ENCODE data around the gene NMD3. TPM values are rescaled to one million over a fixed set of nuclear protein-coding genes. Genes with fewer than 3 reads are reported as not detected.

Gene NMD3
- total and polyA plus RNA-seq, 2 of the 4 experiments (the other 2 are of a cell fraction): 33.8 to 95.0 TPM

DNA sequence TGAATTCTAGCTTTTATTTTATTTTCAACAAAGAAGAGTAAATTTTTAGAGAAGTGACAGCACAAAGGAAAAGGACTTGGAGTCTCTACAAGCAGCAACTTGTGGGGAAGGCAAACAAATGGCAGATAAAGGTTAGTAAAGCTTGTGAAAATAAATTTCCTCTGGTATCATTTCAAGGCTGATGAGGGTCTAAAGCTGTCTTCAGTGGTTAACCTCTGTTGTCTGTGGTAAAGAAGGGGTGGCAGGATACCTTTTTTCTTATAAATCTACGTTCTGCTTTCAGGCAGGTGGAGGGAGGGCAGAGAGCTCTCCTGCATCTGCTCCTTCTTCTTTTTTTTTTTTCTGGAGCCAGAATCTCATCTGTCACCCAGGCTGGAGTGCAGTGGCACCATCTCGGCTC is 50.5 kb downstream of the NMD3 start:
- BruUV-seq (replicated peaks): no TSS peak
- CTCF ChIA-PET: interaction anchor here (0.5 to 2.0 kb wide), 4 partner anchors 38 to 151 kb away, joined by 3 to 5 read pairs (median 4); no protein-coding TSS in a partner anchor
- POLR2A ChIA-PET (ENCODE audit: unreplicated experiment): no interaction called here

More for the DNA sequence above, 50.5 kb downstream of the NMD3 start:
- TF ChIP-seq ELK1 (IDR thresholded peaks at IDR 0.05; ENCODE audit: borderline replicate concordance, low read depth, low read length) (no peak), SMC3 (IDR thresholded peaks at IDR 0.05; ENCODE audit: low read depth, low read length) (no peak), BHLHE40 (IDR thresholded peaks at IDR 0.05; ENCODE audit: low read depth, low read length) (no peak)
- H3K4me3 ChIP-seq (ENCODE audit: insufficient read depth, low read depth, low read length): no peak overlapping the region
- no peak overlapping the region for H2AK5ac ChIP-seq (ENCODE audit: low read depth, low read length)
- no peak overlapping the region for H3K4me2 ChIP-seq (ENCODE audit: low read depth, low read length)
- DNase-seq (no peak), ATAC-seq (ENCODE audit: low read depth) (no peak)
- H3K36me3 ChIP-seq (ENCODE audit: control insufficient read depth, insufficient read depth, low read length): no peaks in the 10 kb centered on the region; the same call in 1 of the 2 replicates
- H4K5ac ChIP-seq (ENCODE audit: low read depth, low read length): no peak overlapping the region
- in situ Hi-C loops (cut with MboI; ENCODE audit: low sequenced_read_pairs) (loop anchor here (5.0 kb wide), 1 partner anchor 146 kb away; no protein-coding TSS in a partner anchor), dilution Hi-C loops (cut with HindIII; ENCODE audit: low sequenced_read_pairs, unreplicated experiment) (no loop called here), intact Hi-C loops (cut with micrococcal nuclease) (loop anchor here (5.0 to 10.0 kb wide), 3 partner anchors 169 to 567 kb away; no protein-coding TSS in a partner anchor)
- no peak overlapping the region for H2BK20ac ChIP-seq (ENCODE audit: low read depth, low read length)
- no peak overlapping the region for H3K4ac ChIP-seq (ENCODE audit: low read depth, low read length)
- H2AFZ ChIP-seq (replicated peaks; ENCODE audit: low read length, poor library complexity): no peak overlapping the region
- H2BK5ac ChIP-seq (ENCODE audit: low read depth, low read length, poor library complexity, severe bottlenecking): no peak overlapping the region
- no peak overlapping the region for H3K18ac ChIP-seq (ENCODE audit: low read depth, low read length)
- no peaks in the 10 kb centered on the region for H3K9me3 ChIP-seq (ENCODE audit: control insufficient read depth, insufficient read depth, low read length)
- H3K23ac ChIP-seq (ENCODE audit: low read depth, low read length): no peak overlapping the region
- no peak overlapping the region for H4K8ac ChIP-seq (ENCODE audit: low read depth in 2 of 2, low read length in 2 of 2)
- H2AK9ac ChIP-seq (replicated peaks; ENCODE audit: low read depth, low read length, poor library complexity): no peak overlapping the region
- H3K9ac ChIP-seq (ENCODE audit: low read depth, low read length): no peak overlapping the region
- no peaks in the 10 kb centered on the region for H4K20me1 ChIP-seq (ENCODE audit: insufficient read depth, low read length)
- no peak overlapping the region for H2BK15ac ChIP-seq (ENCODE audit: low read depth, low read length)
- H3K4me1 ChIP-seq (ENCODE audit: control insufficient read depth, insufficient read depth, low read length): peaks cover 2% of the 10 kb centered on the region; the same call in 1 of the 2 replicates
- no peak overlapping the region for H3K56ac ChIP-seq (ENCODE audit: extremely low read depth, insufficient read depth, low read length)
- no peak overlapping the region for H4K91ac ChIP-seq (ENCODE audit: insufficient read depth, low read depth, low read length)
- H3K9me1 ChIP-seq (ENCODE audit: insufficient read depth, low read length): no peaks in the 10 kb centered on the region
- no CpG with 5 or more reads among the region's 2 CpGs for WGBS, 2 experiments (ENCODE audit: extremely low coverage in 2 of 2, insufficient read length in 1 of 2)
- no peaks in the 10 kb centered on the region for H3K79me1 ChIP-seq (ENCODE audit: low read depth in 1 of 2, low read length in 2 of 2)
- no peak overlapping the region for H2BK120ac ChIP-seq (ENCODE audit: low read depth, low read length)
- no peak overlapping the region for H3K27ac ChIP-seq (ENCODE audit: insufficient read depth, low read length)
- H3K14ac ChIP-seq (replicated peaks; ENCODE audit: low read depth, low read length): no peak overlapping the region
- no peaks in the 10 kb centered on the region for H3K27me3 ChIP-seq (ENCODE audit: control insufficient read depth, insufficient read depth, low read length)
